ENCODE data around the gene SORBS1. TPM values are rescaled to one million over a fixed set of nuclear protein-coding genes. Genes with fewer than 3 reads are reported as not detected.

SORBS1 gene
- total RNA-seq, 1 donor from 2014 or later = 416 TPM

DNA sequence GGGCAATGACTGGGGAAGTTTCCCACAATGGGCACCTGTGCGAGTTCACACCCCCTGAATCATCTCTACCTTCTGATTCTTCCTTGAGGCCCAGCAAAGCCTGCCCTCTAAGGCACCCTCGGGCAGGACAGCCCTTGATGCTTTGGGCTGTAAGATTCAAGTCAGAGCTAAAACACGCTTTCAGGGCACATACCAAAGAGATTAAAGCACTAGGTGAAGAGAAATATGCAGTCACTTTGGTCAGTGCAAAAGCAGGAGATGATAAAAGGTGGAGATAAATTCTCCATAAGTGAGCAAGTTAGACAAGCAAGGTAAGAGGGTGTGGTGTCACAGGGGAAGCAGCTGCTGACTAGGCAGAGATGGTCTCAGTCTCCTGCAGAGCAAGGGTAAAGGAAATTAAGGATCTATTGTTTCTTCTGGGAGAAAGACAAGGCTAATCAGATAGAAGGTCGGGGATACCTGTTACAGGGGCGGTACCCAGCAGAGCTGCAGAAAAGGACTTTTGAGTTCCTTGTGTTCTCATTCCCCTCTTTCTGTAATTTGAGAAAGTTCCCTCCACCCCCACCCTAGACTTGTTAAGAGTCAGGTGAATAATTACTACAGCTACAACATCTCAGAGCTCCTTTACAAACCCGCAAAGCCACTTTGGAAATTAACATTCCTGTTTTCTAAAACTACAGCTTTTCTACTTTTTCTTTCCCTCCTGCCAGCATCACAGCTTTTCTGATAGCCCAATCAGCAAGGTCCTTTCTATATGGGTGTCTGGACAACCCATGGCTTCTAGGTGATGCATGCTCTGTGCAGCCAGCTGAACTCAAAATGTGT is 296.7 kb downstream of the SORBS1 start:
- H3K9me3 ChIP-seq = no peaks in the 10 kb centered on the region
- peaks cover 9 to 38% of the 10 kb centered on the region in 2 donors for H3K36me3 ChIP-seq
- H3K4me1 ChIP-seq = peaks cover 9 to 55% of the 10 kb centered on the region in 2 donors
- no peak for DNase-seq (ENCODE audit: low spot score in 2 of 2)
- no peak overlapping the region for H3K4me3 ChIP-seq
- H3K27ac ChIP-seq = peak overlapping the region in 1 of 2 donors; percentile 1
- TF ChIP-seq, protein P1, sequence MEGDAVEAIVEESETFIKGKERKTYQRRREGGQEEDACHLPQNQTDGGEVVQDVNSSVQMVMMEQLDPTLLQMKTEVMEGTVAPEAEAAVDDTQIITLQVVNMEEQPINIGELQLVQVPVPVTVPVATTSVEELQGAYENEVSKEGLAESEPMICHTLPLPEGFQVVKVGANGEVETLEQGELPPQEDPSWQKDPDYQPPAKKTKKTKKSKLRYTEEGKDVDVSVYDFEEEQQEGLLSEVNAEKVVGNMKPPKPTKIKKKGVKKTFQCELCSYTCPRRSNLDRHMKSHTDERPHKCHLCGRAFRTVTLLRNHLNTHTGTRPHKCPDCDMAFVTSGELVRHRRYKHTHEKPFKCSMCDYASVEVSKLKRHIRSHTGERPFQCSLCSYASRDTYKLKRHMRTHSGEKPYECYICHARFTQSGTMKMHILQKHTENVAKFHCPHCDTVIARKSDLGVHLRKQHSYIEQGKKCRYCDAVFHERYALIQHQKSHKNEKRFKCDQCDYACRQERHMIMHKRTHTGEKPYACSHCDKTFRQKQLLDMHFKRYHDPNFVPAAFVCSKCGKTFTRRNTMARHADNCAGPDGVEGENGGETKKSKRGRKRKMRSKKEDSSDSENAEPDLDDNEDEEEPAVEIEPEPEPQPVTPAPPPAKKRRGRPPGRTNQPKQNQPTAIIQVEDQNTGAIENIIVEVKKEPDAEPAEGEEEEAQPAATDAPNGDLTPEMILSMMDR (IDR thresholded peaks at IDR 0.05) = no peak
- intact Hi-C loops (cut with DNase I) = no loop called here
- no peaks in the 10 kb centered on the region for H3K27me3 ChIP-seq

DNA sequence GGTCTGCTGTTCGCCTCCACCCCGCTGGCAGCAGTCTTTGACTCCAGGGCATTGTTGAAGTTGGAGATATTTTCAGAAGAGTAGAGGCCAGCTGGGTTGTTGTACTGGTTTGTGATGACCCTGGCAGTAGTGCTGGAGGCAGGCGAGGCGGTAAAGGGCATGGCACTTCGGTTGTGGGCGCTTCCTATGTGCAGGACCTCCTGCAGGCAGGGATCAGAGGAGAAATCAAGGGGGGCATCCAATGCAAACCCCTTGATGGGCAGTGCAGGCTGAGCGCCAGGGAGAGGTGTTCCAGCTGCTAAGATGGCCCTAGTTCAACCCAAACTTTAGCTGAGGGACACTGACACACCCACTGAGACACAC is 297.3 kb downstream of the SORBS1 start:
- intact Hi-C loops (cut with DNase I) = no loop called here
- TF ChIP-seq, protein P1 (IDR thresholded peaks at IDR 0.05) = no peak
- Histone ChIP-seq H3K36me3 (peaks cover 9 to 42% of the 10 kb centered on the region in 2 donors), H3K27ac (peak overlapping the region in 1 of 2 donors; percentile 1), H3K4me3 (no peak overlapping the region), H3K27me3 (no peaks in the 10 kb centered on the region), H3K4me1 (peaks cover 9 to 51% of the 10 kb centered on the region in 2 donors), H3K9me3 (no peaks in the 10 kb centered on the region)
- no peak for DNase-seq (ENCODE audit: low spot score in 2 of 2)

DNA sequence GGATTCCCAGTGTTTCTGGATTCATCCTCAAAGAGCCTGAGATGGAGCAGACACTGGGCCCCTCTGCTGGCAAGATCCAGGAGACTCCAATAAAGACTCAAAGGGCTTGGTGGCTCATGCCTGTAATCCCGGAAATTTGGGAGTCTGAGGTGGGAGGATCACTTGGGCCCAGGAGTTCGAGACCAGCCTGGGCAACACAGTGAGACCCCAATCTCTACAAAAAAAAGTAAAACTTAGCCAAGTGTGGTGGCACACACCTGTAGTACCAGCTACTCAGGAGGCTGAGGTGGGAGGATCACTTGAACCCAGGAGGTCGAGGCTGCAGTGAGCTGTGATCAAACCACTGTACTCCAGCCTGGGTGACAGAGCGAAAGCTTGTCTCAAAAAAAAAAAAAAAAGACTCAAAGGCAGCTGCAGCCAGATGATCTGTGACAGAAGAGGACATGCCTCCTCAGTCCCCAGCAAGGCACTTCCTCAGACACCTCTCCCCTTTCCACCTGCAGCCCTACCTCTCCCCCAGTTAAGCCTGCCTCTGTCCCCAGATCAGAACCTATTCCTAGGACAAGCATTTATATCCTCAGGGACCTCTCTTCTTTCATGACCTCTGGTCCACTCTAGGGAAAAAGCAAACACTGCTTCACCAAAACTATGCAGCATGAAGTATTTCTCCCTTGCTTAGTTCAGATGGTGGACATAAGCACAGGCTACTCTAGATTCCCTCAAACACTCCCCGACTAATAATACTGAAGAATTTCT is 298.2 kb downstream of the SORBS1 start:
- H3K27me3 ChIP-seq = no peaks in the 10 kb centered on the region
- no peak for DNase-seq (ENCODE audit: low spot score in 2 of 2)
- H3K36me3 ChIP-seq = peaks cover 10 to 51% of the 10 kb centered on the region in 2 donors
- peaks cover 9 to 42% of the 10 kb centered on the region in 2 donors for H3K4me1 ChIP-seq
- H3K9me3 ChIP-seq = no peaks in the 10 kb centered on the region
- TF ChIP-seq, protein P1 (IDR thresholded peaks at IDR 0.05) = no peak
- H3K27ac ChIP-seq = peak overlapping the region; percentile 7 to 53
- intact Hi-C loops (cut with DNase I) = no loop called here
- H3K4me3 ChIP-seq = no peak overlapping the region

DNA sequence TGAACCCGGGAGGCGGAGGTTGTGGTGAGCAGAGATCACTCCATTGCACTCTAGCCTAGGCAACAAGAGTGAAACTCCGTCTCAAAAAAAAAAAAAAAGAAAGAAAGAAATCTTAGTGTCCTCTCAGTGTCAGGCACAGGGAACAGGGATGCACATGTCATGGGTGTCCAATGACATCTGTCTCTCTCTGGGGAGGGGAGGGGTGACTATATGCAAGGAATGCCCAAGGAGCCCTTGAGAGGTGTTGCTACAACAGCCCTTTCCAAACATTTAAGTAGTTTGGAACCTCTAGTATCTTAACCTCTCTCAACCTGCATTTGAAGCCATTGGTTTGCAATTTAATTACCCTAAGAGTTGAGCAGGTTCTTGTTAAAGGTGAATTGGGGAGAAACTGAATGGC is 299.2 kb downstream of the SORBS1 start:
- Histone ChIP-seq H3K27me3 (no peaks in the 10 kb centered on the region), H3K4me1 (peaks cover 9 to 32% of the 10 kb centered on the region in 2 donors), H3K36me3 (peaks cover 16 to 57% of the 10 kb centered on the region in 2 donors), H3K4me3 (no peak overlapping the region), H3K9me3 (no peaks in the 10 kb centered on the region), H3K27ac (peak overlapping the region; percentile 83 to 90)
- no peak for DNase-seq (ENCODE audit: low spot score in 2 of 2)
- intact Hi-C loops (cut with DNase I) = no loop called here
- TF ChIP-seq, protein P1 (IDR thresholded peaks at IDR 0.05) = no peak

Other genes with a start within 250 kb of the SORBS1 start
- gene ALDH18A1, start 95.3 kb upstream of the SORBS1 start, total RNA-seq = 29.1 TPM
- 22.1 TPM for gene TCTN3, start 132.6 kb upstream of the SORBS1 start, total RNA-seq
- 41.6 TPM for gene ENTPD1, start 194.8 kb upstream of the SORBS1 start, total RNA-seq

All from ascending aorta (tissue), 2 donors.